ENCODE data around the gene PIH1D1. TPM values are rescaled to one million over a fixed set of nuclear protein-coding genes. Genes with fewer than 3 reads are reported as not detected.

PIH1D1 gene
- total and polyA plus RNA-seq, 2 of the 13 experiments (the other 11 are each of a cell fraction or from before 2014, with no cell fraction given) = 110 to 137 TPM

DNA sequence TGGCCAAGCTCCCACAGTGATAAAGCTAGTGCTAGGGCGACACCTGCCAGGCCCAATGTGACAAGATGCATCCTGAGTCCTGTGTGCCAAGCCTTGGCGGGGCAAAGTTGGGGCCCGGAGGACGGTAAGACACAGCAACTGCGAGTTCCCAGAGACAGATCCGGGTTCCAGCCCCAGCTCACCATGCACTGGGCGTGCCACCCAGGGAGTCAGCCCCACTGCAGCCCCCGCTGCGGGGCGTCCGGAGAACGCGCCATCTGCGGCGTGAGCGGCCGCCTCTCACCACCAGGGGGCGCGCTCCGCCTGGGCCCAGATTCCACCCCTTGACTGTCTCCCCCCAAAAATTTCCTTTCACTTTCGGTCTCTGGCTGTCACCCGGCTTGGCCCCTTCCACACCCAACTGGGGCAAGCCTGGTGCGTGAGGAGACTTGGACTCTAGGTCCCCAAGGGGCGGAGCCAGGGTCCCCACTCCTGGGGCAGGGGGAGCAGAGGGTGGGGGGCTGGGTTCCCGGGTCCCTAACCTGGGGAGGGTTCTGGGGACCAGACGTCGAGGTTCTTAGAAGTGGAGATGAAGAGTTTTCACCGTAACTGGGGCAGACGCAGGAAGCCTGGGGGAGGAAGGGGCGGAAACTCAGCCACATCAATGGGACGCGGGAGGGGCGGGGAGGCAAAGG lies 22.4 kb upstream of the PIH1D1 start, which contains the start of gene FLT3LG (continued):
- TF ChIP-seq NFE2L1 (CRISPR knock-in tag; IDR thresholded peaks at IDR 0.05; ENCODE audit: borderline replicate concordance) (no peak), PHF5A (CRISPR knock-in tag; IDR thresholded peaks at IDR 0.05; ENCODE audit: low read depth, unreplicated experiment) (no peak), KLF12 (CRISPR knock-in tag; IDR thresholded peaks at IDR 0.05; ENCODE audit: borderline replicate concordance) (no peak), IKZF4 (CRISPR knock-in tag; IDR thresholded peaks at IDR 0.05; ENCODE audit: borderline replicate concordance, low read depth, not compliant biosample characterization) (no peak), DR1 (CRISPR knock-in tag; IDR thresholded peaks at IDR 0.05) (no peak), KLF9 (CRISPR knock-in tag; IDR thresholded peaks at IDR 0.05; ENCODE audit: low read depth) (no peak), CENPX (CRISPR knock-in tag; IDR thresholded peaks at IDR 0.05) (no peak), ZNF12 (CRISPR knock-in tag; IDR thresholded peaks at IDR 0.05) (no peak), ARID2 (CRISPR knock-in tag; IDR thresholded peaks at IDR 0.05; ENCODE audit: borderline replicate concordance) (no peak), SP1 (IDR thresholded peaks at IDR 0.05) (no peak), SP1 (CRISPR knock-in tag; IDR thresholded peaks at IDR 0.05) (no peak), ZNF589 (CRISPR knock-in tag; conservative IDR thresholded peaks at IDR 0.05) (no peak), NFATC3 (CRISPR knock-in tag; IDR thresholded peaks at IDR 0.05) (no peak), ZBTB20 (CRISPR knock-in tag; IDR thresholded peaks at IDR 0.05; ENCODE audit: borderline replicate concordance, low read depth) (no peak)
- TF ChIP-seq, protein P1, sequence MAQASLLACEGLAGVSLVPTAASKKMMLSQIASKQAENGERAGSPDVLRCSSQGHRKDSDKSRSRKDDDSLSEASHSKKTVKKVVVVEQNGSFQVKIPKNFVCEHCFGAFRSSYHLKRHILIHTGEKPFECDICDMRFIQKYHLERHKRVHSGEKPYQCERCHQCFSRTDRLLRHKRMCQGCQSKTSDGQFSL (CRISPR knock-in tag; IDR thresholded peaks at IDR 0.05) = no peak
- TF ChIP-seq, protein P2, sequence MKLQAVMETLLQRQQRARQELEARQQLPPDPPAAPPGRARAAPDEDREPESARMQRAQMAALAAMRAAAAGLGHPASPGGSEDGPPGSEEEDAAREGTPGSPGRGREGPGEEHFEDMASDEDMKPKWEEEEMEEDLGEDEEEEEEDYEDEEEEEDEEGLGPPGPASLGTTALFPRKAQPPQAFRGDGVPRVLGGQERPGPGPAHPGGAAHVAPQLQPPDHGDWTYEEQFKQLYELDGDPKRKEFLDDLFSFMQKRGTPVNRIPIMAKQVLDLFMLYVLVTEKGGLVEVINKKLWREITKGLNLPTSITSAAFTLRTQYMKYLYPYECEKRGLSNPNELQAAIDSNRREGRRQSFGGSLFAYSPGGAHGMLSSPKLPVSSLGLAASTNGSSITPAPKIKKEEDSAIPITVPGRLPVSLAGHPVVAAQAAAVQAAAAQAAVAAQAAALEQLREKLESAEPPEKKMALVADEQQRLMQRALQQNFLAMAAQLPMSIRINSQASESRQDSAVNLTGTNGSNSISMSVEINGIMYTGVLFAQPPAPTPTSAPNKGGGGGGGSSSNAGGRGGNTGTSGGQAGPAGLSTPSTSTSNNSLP (IDR thresholded peaks at IDR 0.05; ENCODE audit: low read depth, low read length) = no peak
- TF ChIP-seq, protein P3, sequence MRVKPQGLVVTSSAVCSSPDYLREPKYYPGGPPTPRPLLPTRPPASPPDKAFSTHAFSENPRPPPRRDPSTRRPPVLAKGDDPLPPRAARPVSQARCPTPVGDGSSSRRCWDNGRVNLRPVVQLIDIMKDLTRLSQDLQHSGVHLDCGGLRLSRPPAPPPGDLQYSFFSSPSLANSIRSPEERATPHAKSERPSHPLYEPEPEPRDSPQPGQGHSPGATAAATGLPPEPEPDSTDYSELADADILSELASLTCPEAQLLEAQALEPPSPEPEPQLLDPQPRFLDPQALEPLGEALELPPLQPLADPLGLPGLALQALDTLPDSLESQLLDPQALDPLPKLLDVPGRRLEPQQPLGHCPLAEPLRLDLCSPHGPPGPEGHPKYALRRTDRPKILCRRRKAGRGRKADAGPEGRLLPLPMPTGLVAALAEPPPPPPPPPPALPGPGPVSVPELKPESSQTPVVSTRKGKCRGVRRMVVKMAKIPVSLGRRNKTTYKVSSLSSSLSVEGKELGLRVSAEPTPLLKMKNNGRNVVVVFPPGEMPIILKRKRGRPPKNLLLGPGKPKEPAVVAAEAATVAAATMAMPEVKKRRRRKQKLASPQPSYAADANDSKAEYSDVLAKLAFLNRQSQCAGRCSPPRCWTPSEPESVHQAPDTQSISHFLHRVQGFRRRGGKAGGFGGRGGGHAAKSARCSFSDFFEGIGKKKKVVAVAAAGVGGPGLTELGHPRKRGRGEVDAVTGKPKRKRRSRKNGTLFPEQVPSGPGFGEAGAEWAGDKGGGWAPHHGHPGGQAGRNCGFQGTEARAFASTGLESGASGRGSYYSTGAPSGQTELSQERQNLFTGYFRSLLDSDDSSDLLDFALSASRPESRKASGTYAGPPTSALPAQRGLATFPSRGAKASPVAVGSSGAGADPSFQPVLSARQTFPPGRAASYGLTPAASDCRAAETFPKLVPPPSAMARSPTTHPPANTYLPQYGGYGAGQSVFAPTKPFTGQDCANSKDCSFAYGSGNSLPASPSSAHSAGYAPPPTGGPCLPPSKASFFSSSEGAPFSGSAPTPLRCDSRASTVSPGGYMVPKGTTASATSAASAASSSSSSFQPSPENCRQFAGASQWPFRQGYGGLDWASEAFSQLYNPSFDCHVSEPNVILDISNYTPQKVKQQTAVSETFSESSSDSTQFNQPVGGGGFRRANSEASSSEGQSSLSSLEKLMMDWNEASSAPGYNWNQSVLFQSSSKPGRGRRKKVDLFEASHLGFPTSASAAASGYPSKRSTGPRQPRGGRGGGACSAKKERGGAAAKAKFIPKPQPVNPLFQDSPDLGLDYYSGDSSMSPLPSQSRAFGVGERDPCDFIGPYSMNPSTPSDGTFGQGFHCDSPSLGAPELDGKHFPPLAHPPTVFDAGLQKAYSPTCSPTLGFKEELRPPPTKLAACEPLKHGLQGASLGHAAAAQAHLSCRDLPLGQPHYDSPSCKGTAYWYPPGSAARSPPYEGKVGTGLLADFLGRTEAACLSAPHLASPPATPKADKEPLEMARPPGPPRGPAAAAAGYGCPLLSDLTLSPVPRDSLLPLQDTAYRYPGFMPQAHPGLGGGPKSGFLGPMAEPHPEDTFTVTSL (CRISPR knock-in tag; IDR thresholded peaks at IDR 0.05; ENCODE audit: borderline replicate concordance) = no peak
- TF ChIP-seq, protein P4, sequence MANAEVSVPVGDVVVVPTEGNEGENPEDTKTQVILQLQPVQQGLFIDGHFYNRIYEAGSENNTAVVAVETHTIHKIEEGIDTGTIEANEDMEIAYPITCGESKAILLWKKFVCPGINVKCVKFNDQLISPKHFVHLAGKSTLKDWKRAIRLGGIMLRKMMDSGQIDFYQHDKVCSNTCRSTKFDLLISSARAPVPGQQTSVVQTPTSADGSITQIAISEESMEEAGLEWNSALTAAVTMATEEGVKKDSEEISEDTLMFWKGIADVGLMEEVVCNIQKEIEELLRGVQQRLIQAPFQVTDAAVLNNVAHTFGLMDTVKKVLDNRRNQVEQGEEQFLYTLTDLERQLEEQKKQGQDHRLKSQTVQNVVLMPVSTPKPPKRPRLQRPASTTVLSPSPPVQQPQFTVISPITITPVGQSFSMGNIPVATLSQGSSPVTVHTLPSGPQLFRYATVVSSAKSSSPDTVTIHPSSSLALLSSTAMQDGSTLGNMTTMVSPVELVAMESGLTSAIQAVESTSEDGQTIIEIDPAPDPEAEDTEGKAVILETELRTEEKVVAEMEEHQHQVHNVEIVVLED (CRISPR knock-in tag; IDR thresholded peaks at IDR 0.05; ENCODE audit: borderline replicate concordance) = no peak
